H9 (cell line): ENCODE measurements around the gene HNRNPF. TPM values are rescaled to one million over a fixed set of nuclear protein-coding genes. Genes with fewer than 3 reads are reported as not detected.
A peak's percentile ranks its signal among the peaks of the same experiment; 100 is the strongest.

Experiments used
- DNase-seq: peaks from one replicate; pipeline ENCODE4 v3.0.0-alpha.2; 2017
- H2AFZ ChIP-seq: one replicate; pipeline ENCODE4 v1.6.1; 2013; ENCODE audit warnings: mild to moderate bottlenecking, low read length, control low read depth, moderate library complexity
- H2AK5ac ChIP-seq: 2 replicates; pipeline ENCODE4 v1.6.1; 2013; ENCODE audit warnings: low read length, control low read depth, mixed read lengths; ENCODE audit not compliant: insufficient read length
- H2BK120ac ChIP-seq: one replicate; pipeline ENCODE4 v1.6.1; 2013; ENCODE audit warnings: low read depth, mild to moderate bottlenecking, low read length, control low read depth, inconsistent platforms; ENCODE audit not compliant: poor library complexity, severe bottlenecking
- H2BK12ac ChIP-seq: 2 replicates; pipeline ENCODE4 v1.6.1; 2013; ENCODE audit warnings: low read length, control low read depth, mixed read lengths, low read depth; ENCODE audit not compliant: insufficient read length
- H2BK15ac ChIP-seq: 2 replicates; pipeline ENCODE4 v1.6.1; 2013; ENCODE audit warnings: low read depth, low read length, control low read depth
- H2BK20ac ChIP-seq: one replicate; pipeline ENCODE4 v1.6.1; 2013; ENCODE audit warnings: low read depth, mild to moderate bottlenecking, low read length, control low read depth, inconsistent platforms; ENCODE audit not compliant: poor library complexity, severe bottlenecking
- H2BK5ac ChIP-seq: 2 replicates; pipeline ENCODE4 v1.6.1; 2013; ENCODE audit warnings: low read length, control low read depth, mixed read lengths; ENCODE audit not compliant: insufficient read length
- H3K14ac ChIP-seq: 2 replicates; pipeline ENCODE4 v1.6.1; 2013; ENCODE audit warnings: low read length, control low read depth; ENCODE audit not compliant: insufficient read depth
- H3K18ac ChIP-seq: 2 replicates; pipeline ENCODE4 v1.6.1; 2013; ENCODE audit warnings: low read depth, mild to moderate bottlenecking, mixed read lengths, low read length, control low read depth; ENCODE audit not compliant: insufficient read length
- H3K23ac ChIP-seq: 2 replicates; pipeline ENCODE4 v1.6.1; 2013; ENCODE audit warnings: low read length, control low read depth, mixed read lengths, low read depth; ENCODE audit not compliant: insufficient read length
- H3K23me2 ChIP-seq: 2 replicates; pipeline ENCODE4 v1.6.1; 2013; ENCODE audit warnings: low read depth, mild to moderate bottlenecking, mixed read lengths, low read length, control low read depth; ENCODE audit not compliant: insufficient read length, poor library complexity, severe bottlenecking
- H3K27ac ChIP-seq: 2 replicates; pipeline ENCODE4 v1.5.1; 2013; ENCODE audit warnings: low read length, control low read depth, mixed read lengths, low read depth; ENCODE audit not compliant: insufficient read length
- H3K27me3 ChIP-seq: 2 replicates; pipeline ENCODE4 v1.6.1; 2013; ENCODE audit warnings: low read length, control low read depth, inconsistent platforms; ENCODE audit not compliant: insufficient read depth
- H3K4ac ChIP-seq: 2 replicates; pipeline ENCODE4 v1.6.1; 2013; ENCODE audit warnings: low read depth, mild to moderate bottlenecking, control low read depth, inconsistent platforms, low read length, moderate library complexity
- H3K4me1 ChIP-seq: 2 replicates; pipeline ENCODE4 v1.6.1; 2013; ENCODE audit warnings: low read length, control low read depth, inconsistent platforms; ENCODE audit not compliant: insufficient read depth
- H3K4me2 ChIP-seq: 2 replicates; pipeline ENCODE4 v1.6.1; 2013; ENCODE audit warnings: low read length, control low read depth, mixed read lengths; ENCODE audit not compliant: insufficient read length, insufficient read depth
- H3K56ac ChIP-seq: 2 replicates; pipeline ENCODE4 v1.6.1; 2013; ENCODE audit warnings: low read depth, mild to moderate bottlenecking, mixed read lengths, low read length, control low read depth; ENCODE audit not compliant: insufficient read length
- H3K79me1 ChIP-seq: 2 replicates; pipeline ENCODE4 v1.6.1; 2013; ENCODE audit warnings: low read depth, mild to moderate bottlenecking, moderate library complexity, low read length, control low read depth, inconsistent platforms; ENCODE audit not compliant: insufficient read depth, poor library complexity, severe bottlenecking
- H3K79me2 ChIP-seq: 2 replicates; pipeline ENCODE4 v1.6.1; 2013; ENCODE audit warnings: low read length, control low read depth, inconsistent platforms; ENCODE audit not compliant: insufficient read depth
- H3K9ac ChIP-seq: 2 replicates; pipeline ENCODE4 v1.6.1; 2013; ENCODE audit warnings: low read length, control low read depth, mixed read lengths; ENCODE audit not compliant: insufficient read length; ENCODE audit errors: extremely low read depth
- H3K9me3 ChIP-seq: one replicate; pipeline ENCODE4 v1.6.1; 2013; ENCODE audit warnings: low read depth, low read length, inconsistent platforms; ENCODE audit not compliant: control insufficient read depth
- H3T11ph ChIP-seq: one replicate; pipeline ENCODE4 v1.6.1; 2013; ENCODE audit warnings: mild to moderate bottlenecking, low read length, control low read depth, inconsistent platforms
- H4K20me1 ChIP-seq: one replicate; pipeline ENCODE4 v1.6.1; 2013; ENCODE audit not compliant: control insufficient read depth, insufficient read length, insufficient read depth
- H4K5ac ChIP-seq: 2 replicates; pipeline ENCODE4 v1.6.1; 2013; ENCODE audit warnings: low read depth, mild to moderate bottlenecking, mixed read lengths, low read length, control low read depth; ENCODE audit not compliant: insufficient read length
- H4K8ac ChIP-seq: replicated peaks from 2 replicates; pipeline ENCODE4 v1.6.1; 2013; ENCODE audit warnings: low read length, control low read depth, mixed read lengths, low read depth; ENCODE audit not compliant: insufficient read length
- H4K91ac ChIP-seq: 2 replicates; pipeline ENCODE4 v1.6.1; 2013; ENCODE audit warnings: low read depth, mild to moderate bottlenecking, moderate library complexity, mixed read lengths, low read length, control low read depth; ENCODE audit not compliant: insufficient read length
- H3K27ac Mint-ChIP-seq, 3 experiments: 2 replicates in 2 of 3; 3 replicates in 1 of 3; pipeline ENCODE4 v1.8.0; 2020 to 2021; ENCODE audit warnings: mixed read lengths in 3 of 3, mild to moderate bottlenecking in 1 of 3, moderate library complexity in 1 of 3
- H3K27me3 Mint-ChIP-seq: 2 replicates; pipeline ENCODE4 v1.8.0; 2021; ENCODE audit warnings: low read depth, mild to moderate bottlenecking, moderate library complexity, mixed read lengths
- H3K36me3 Mint-ChIP-seq, 3 experiments: 2 replicates in 2 of 3; 3 replicates in 1 of 3; pipeline ENCODE4 v1.8.0; 2020 to 2021; ENCODE audit warnings: low read depth in 3 of 3, mixed read lengths in 3 of 3; ENCODE audit not compliant: insufficient read depth in 1 of 3
- H3K4me1 Mint-ChIP-seq, 2 experiments: 2 replicates each; pipeline ENCODE4 v1.8.0; 2020; ENCODE audit warnings: mixed read lengths in 2 of 2
- H3K4me3 Mint-ChIP-seq, 2 experiments: 2 replicates in 1 of 2; 3 replicates in 1 of 2; pipeline ENCODE4 v1.8.0; 2020 to 2021; ENCODE audit warnings: mild to moderate bottlenecking in 2 of 2, mixed read lengths in 2 of 2, moderate library complexity in 1 of 2
- H3K9me3 Mint-ChIP-seq, 2 experiments: 2 replicates in 1 of 2; 3 replicates in 1 of 2; pipeline ENCODE4 v1.8.0; 2020; ENCODE audit warnings: mild to moderate bottlenecking in 2 of 2, mixed read lengths in 2 of 2, moderate library complexity in 1 of 2
- WGBS: extraction: QIAGEN DNeasy Blood & Tissue Kit; methylation state at CpG from one replicate; pipeline ENCODE4 v1.1.7; 2013; ENCODE audit warnings: missing lambda C conversion rate, low lambda C conversion rate, mixed read lengths; ENCODE audit not compliant: insufficient read length; ENCODE audit errors: extremely low coverage; 5-methylcytosine and 5-hydroxymethylcytosine counted together
- total RNA-seq: library from RNA; stranded (reverse); gene quantifications from 2 replicates; pipeline ENCODE4 v1.2.1, GENCODE V29; 2021
- TF ChIP-seq, protein P1 (sequence below): fragments of 200-600 bp; sonication (generic); conservative IDR thresholded peaks from 3 replicates; pipeline ENCODE4 v1.8.0; 2021; ENCODE audit warnings: antibody characterized with exemption, mild to moderate bottlenecking

Gene HNRNPF
- total RNA-seq, 1 experiment from 2014 or later: 411 TPM

DNA sequence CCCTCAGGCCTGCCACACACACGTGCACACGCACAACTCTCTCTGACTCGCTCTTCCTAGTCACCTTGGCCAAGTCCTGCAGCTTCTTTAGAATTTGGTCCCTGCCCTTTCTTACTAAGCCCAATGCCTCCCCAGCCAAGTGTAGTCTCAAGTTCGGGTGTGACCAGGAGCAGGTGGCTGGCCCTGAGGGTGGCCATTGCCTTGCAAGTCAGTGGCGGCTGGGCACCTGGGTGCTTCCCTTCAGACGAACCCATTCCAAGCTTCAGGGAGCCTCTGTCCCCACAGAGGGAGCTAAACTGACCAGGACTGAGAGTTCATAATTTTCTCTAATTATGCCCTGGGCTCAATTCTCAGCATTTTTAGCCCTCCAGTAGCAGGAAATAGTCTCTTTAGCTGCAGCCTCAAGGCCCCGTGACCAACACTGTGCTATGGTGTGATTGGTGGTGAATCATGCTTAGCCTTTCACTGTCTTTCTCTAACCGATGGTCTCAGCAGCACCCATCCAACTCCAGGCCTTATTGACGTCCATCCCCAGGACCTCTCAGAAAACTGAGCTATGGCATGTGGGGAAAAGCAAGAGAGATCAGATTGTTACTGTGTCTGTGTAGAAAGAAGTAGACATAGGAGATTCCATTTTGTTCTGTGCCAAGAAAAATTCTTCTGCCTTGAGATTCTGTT lies 72.2 kb downstream of the HNRNPF start:
- H3K27me3 ChIP-seq: no peaks in the 10 kb centered on the region
- no peak overlapping the region for H3K9ac ChIP-seq
- no peak overlapping the region for H3K23ac ChIP-seq
- H2AFZ ChIP-seq: no peak overlapping the region
- H3T11ph ChIP-seq: no peak overlapping the region
- no peak overlapping the region for H4K5ac ChIP-seq
- H3K4ac ChIP-seq: no peak overlapping the region
- 0 out of 2 replicates have a peak, but pooled peaks cover 3% of the 10 kb centered on the region for H3K4me1 ChIP-seq
- H3K23me2 ChIP-seq: no peaks in the 10 kb centered on the region
- H2BK5ac ChIP-seq: no peak overlapping the region
- H3K27ac Mint-ChIP-seq: peak overlapping the region in 2 of 3 experiments; percentile 63 to 89; a peak in 4 of 7 replicates
- no peak overlapping the region for H2BK15ac ChIP-seq
- no peak overlapping the region for H3K4me3 Mint-ChIP-seq
- no peaks in the 10 kb centered on the region for H3K79me2 ChIP-seq
- H2BK120ac ChIP-seq: no peak overlapping the region
- no peaks in the 10 kb centered on the region for H3K9me3 ChIP-seq
- no peak overlapping the region for H4K91ac ChIP-seq
- no peaks in the 10 kb centered on the region for H3K79me1 ChIP-seq
- no peak overlapping the region for H4K8ac ChIP-seq
- no peak overlapping the region for H3K27ac ChIP-seq
- H3K27me3 Mint-ChIP-seq: peaks cover 15% of the 10 kb centered on the region
- H3K9me3 Mint-ChIP-seq: no peaks in the 10 kb centered on the region; a peak in 1 of 5 replicates
- H3K18ac ChIP-seq: peak overlapping the region; percentile 38
- H3K14ac ChIP-seq: no peak overlapping the region
- no peak overlapping the region for H2AK5ac ChIP-seq
- DNase-seq: no peak
- H2BK12ac ChIP-seq: no peak overlapping the region
- H3K56ac ChIP-seq: no peak overlapping the region
- H4K20me1 ChIP-seq: no peaks in the 10 kb centered on the region
- no peaks in the 10 kb centered on the region; a peak in 1 of 7 replicates for H3K36me3 Mint-ChIP-seq
- H2BK20ac ChIP-seq: no peak overlapping the region
- WGBS: no CpG with 5 or more reads among the region's 9 CpGs
- H3K4me1 Mint-ChIP-seq: peaks cover 35 to 41% of the 10 kb centered on the region in 2 experiments
- TF ChIP-seq, protein P1, sequence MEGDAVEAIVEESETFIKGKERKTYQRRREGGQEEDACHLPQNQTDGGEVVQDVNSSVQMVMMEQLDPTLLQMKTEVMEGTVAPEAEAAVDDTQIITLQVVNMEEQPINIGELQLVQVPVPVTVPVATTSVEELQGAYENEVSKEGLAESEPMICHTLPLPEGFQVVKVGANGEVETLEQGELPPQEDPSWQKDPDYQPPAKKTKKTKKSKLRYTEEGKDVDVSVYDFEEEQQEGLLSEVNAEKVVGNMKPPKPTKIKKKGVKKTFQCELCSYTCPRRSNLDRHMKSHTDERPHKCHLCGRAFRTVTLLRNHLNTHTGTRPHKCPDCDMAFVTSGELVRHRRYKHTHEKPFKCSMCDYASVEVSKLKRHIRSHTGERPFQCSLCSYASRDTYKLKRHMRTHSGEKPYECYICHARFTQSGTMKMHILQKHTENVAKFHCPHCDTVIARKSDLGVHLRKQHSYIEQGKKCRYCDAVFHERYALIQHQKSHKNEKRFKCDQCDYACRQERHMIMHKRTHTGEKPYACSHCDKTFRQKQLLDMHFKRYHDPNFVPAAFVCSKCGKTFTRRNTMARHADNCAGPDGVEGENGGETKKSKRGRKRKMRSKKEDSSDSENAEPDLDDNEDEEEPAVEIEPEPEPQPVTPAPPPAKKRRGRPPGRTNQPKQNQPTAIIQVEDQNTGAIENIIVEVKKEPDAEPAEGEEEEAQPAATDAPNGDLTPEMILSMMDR: no peak
- H3K4me2 ChIP-seq: no peak overlapping the region
